Activated gamma-delta T cell treated with Interleukin-2 at 50 U/mL for 16 hours (primary cell): Measurements from ENCODE around the gene NRCAM.

Experiments used
- DNase-seq: peaks from one replicate; pipeline ENCODE4 v3.0.0-alpha.2; 2020

NRCAM gene

DNA sequence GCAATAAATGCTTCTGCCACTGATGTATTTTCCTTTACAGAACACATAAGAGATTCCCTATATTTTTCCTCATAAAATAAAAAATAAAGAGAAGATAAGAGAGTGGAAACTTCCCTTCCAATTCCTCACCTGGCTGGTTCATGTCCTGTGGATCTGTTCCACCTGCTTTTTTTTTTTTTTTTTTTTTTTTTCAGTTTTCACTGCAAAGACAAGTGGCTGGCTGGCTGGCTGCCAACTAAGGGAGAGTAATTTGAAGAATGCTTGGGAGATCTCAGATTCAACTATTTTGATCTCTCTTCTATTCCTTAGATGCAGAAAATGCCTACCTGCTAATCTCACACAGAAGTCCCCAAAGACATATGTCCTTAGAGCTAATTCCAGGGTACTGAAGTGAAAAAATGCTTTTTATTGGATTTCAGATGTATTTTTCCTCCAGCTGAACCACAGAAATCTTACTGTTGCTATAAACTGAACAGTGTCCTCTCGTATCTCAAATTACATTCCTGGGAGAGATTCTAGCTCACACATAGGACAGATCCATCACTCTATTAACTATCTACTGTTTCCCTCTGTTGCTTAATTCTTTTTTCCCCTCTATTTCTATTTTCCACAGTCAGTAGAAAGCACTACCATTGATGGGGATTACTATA lies 120.8 kb downstream of the NRCAM start:
- no peak for DNase-seq

DNA sequence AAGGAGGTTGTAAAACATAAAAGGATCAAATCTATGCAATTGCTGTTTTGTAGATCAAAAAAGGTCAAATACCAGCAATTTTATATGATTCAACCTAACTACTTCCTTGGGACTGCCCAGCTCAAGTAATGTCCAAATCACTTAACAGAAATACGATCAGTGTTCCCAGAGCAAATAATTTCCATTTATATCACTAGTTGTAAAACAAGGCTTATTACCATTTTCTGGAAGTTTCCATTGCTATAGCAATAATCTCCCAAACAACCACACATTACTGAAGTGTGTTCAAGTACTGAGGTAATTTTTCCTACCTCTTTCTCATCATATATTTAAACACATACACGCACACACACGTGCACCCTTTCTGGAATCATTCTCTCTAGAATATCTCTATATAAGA lies 123.3 kb downstream of the NRCAM start:
- DNase-seq: no peak

DNA sequence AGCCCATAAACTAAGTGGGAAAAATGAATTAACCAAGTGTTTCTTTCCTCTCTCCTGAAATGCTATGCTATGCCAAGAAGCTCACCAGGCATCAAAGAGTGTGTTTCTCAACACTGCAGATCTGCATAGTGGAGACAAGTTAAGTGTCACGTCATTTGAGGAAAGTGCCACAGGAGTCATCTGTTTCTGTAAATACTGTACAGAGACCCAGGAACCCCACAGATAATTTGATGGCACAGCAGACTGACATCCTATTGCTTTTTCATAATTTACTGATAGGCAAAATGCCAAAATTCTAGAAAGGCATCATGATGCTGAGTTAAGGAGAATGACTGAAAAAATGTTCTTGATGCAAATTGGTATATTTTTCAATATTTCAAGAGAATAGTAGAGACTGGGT lies 124.3 kb downstream of the NRCAM start:
- DNase-seq: no peak

DNA sequence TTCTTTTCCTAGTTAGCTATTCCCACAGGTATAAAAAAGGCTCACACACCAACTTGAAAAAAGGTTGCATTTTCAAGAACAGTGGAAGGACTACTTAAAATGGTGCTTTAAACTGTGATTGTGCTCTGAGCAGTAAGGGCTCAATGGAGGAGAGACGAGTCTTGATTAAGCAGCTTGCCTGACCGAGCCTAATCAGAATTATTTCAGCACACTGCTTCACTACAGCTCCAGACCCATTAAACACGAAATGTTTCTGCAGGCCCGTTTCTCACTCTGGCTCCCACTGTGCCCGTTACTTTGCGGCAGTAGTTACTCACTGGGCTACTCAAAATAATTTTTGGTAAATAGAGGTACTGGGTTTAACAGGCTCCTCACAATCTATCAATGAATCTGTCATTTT lies 126.0 kb downstream of the NRCAM start:
- DNase-seq: no peak

DNA sequence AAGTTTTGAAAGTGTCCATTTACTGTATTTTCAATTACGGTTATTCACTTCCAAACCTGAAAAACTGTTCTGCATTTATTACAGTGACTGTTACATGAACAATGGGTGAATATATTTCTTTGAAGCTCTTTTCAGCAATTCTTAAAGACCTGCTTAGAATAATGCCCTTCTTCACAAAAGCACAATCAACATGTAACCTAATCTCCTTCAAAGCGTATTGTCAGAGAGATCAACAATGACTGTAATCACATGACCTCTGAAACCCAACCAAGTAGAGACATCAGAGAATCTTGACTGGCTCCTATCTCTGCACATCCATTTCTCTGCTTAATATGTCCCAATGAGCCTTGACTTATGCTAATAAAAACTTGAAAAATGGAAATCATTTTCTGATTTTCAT lies 126.7 kb downstream of the NRCAM start:
- DNase-seq: no peak

DNA sequence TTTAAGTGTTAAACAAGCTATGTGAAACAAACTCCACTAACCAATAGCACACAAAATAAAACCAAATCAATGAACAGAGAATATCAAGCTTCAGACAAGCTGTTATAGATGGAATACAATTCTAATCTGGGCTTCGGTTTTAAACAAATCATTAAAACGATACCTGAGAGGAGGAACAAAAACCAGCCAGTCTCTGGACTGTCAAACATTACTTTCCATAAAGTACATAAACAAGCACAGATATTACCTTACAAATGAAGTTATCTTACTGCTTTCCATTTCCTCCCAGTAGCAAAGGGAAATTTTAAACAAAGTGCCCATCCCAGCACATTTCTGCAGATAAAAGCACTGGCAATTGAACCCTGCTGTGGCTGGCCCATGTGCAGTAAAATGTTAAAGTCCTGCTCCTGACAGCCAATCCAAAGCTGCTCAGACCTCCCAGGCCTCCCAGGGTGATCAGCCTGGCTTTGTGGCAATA lies 128.0 kb downstream of the NRCAM start:
- DNase-seq: no peak

DNA sequence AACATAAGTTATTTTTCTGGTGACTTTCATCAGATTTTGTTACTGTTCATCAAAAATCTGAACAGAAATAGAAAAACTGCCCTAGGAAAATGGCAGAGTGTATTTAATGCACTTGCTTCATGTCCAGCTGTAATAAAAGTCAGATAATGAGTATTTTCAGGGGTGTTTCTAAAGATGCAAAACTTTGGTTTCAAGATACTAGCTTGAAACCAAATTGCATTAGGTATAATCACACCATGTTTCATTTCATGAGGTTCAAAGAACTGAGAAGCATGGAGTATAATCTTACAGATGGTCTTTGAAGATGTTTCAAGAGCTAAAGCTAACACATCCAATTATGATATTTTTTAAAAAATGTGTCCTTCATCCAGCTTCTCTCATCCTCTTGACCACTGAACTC lies 128.9 kb downstream of the NRCAM start:
- DNase-seq: no peak

DNA sequence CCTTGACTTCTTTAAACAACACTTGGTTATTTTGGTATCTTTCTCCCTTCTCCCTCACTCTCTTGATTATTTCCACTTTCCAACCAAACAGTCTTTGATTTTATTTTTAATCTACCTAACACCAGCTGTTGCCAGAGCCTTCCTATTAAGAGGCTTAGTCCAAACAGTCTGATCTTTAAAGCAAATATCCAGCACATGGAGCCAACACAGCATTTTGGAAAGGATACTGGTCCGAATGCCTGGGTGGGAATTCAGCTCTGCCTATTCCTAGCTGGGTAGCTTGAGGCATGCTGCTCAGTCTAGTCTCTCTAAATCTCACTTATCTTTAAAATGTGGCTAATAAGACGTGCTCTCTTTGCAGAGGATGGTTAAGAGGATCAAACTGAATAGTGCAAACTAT lies 129.3 kb downstream of the NRCAM start:
- no peak for DNase-seq

DNA sequence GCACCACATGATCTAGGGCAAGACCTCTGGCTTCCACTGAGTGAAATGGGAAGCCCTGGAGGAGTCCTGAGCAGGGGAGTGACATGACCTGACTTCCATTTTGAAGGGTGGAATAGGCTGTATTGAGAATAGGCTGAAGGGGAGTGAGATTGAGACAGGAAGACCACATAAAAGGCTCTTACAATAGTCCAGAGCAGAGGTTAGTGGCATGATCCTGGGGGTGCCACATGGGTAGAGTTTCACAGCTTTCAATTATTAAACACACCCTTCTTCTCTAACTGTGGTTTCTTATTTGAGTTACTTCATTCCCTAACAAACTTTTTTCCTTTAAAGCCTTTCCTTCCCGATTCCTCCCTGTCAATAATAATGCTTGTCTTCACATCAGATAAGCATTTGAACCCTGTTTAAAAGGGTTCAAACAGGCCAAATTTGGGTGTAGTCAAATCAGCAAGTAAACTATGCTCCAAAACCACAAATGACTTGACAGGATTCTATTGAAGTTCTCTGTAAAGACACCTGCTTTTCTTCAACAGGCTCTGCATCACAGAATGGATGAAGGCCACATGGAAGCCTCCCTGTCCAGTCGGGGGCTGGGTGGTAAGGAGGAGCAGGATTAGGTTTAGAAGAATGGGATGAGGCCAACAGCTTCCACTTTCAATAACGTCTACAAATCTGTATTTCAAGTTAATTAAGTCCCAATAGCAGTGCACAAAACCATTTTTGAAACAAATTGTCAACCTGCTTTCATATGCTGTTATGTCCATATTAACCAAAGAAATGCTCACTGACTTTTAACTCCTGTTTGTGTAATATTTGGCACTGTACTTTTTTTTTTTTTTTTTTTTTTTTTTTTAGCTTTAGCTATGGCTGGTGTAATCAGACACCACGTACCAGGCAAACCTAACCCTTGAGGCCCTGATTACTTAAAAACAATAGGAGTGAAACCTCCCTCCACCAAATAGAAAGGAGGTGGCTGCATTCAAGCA lies 131.9 kb downstream of the NRCAM start:
- no peak for DNase-seq

DNA sequence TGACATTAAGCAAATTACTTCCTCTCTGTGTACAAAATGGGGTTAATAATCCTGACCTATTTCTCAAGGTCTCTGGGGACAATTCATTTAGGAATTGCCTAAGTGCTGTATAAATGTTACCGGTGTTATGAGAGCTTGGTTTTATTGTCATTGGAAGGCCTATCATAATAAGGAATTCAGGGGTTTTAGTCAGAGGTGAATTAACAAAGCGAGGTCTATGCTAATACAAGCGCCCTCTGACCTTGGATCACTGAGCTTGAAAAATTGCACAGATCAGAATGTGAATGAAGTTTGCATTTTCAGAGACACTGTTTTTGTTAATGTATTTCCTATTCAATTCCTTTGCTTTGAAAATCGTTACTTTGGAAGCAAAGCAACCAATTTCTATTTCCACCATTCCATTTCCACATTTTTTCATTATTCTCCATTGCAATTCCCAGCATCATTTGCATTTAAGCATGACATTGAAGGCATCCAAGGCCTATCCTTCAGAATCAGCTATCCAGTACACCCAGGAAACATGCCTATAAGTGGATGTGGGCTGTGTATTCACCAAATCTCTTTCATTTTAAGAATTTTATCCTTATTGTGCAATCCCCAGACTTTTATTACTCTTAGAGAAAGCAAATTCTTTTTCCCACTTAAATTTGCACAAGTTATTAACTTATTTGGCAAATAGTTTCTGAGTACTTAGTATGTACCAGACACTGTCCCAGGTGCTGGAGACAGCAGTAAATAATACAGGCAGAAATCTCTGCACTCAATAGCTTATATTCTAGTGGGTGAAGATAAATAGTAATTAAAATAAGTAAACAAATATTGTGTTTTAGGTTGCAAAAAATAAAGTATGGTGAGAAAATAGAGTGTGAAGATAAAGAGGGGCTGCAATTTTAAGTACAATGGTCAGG lies 133.1 kb downstream of the NRCAM start:
- no peak for DNase-seq

DNA sequence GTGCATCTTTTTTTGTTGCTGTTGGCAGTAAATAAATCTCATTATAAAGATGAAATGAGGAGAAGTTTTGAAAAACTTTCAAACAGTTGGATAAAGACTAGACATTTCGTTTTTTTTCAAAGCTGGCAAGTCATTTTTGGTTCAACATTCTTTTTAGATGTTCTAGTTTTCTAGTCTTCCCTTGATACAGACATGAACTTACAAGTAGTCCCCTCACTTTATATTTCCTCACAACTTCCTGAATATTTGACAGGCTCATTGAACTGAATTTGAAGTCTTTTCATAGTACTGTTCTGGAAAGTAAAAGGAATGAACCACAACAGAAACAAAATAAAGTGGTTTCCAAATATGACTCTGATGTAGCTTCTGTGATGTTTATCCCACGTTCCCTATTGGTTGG lies 134.2 kb downstream of the NRCAM start:
- no peak for DNase-seq

DNA sequence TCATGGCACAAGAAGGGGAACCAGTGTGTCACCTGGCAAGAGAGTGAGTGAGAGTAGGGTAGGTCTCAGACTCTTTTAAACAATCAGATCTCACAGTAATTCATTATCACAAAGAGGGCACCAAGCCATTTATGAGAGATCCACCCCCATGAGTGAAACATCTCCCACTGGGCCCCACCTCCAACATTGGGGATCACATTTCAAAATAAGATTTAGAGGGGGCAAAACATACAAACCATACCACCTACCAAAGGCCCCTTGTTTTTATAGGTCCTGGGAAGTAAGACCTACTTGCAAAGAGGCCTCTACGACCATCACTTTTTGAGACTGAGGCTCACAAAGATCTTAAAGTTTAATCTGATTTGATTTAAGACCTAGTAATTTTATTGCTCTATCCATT lies 134.9 kb downstream of the NRCAM start:
- no peak for DNase-seq

DNA sequence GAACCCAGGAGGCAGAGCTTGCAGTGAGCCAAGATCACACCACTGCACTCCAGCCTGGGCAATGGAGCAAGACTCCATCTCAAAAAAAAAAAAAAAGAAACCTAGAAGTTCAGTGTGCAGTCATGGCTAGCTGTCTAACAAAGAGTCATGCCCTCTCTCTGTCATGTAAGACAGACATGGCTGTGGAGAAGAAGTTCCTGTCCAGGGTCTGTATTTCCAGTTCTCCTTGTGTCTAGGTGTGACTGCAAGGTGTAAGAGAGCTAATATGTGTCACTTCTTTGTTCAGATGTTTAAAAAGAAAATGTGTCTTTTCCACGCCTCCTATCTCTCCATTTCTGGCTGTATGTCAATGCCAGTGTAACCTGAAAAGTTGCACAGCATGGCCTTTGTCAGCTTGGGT lies 139.5 kb downstream of the NRCAM start:
- DNase-seq: no peak

DNA sequence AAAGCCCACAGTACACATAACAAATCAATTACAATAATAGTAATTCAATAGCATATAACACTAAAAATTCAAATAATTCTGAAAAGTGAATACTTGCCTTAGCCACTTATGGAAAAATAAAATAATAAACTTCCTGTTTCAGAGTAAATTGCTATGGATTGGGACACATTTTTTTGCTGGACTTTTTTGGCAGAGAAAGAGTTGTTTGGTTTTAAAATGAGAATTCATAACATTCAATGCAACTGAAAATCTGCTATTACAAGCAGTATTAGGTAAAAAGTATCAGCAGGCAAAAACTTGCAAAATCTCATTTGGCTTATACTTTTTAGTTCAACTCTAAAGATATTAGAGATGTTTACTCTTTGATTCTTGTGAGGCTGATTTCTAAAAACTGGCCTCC lies 141.7 kb downstream of the NRCAM start:
- no peak for DNase-seq

DNA sequence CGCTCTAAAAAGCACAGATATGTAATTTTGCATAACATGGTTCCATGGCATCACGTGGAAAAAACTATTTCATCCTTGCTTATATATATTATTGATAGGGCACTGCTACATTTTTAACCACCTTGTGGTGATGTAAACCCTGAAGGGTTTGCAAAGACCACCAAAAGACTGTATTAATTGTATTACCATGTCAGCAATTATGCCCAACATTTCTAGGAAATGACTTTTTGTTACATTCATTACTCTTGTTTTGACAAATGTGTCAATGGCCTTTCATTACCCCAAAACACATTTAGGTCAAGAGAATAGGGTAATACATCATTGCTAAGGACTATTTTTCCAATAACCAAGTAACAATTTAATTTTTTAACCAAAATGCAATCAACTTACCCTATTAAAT lies 142.2 kb downstream of the NRCAM start:
- DNase-seq: no peak

DNA sequence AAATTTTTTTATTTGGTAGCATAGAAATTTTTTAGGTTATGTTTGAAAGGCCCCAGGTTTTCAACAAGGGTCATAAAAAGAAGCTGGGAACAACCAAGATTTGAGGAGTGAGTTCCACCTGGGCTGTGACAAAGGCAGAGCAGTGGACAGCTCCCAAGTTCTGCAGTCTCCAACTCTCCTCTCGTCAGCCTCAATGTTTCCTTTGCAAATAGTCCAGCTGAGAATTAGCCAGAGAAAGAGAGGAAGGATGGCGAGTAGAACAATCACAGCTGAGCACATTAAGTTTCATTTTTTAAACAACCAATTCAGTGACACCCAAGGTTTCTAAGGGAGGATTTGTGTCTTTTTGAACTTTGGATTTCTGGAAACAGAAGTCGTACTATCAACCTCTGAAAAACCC lies 143.2 kb downstream of the NRCAM start:
- no peak for DNase-seq

DNA sequence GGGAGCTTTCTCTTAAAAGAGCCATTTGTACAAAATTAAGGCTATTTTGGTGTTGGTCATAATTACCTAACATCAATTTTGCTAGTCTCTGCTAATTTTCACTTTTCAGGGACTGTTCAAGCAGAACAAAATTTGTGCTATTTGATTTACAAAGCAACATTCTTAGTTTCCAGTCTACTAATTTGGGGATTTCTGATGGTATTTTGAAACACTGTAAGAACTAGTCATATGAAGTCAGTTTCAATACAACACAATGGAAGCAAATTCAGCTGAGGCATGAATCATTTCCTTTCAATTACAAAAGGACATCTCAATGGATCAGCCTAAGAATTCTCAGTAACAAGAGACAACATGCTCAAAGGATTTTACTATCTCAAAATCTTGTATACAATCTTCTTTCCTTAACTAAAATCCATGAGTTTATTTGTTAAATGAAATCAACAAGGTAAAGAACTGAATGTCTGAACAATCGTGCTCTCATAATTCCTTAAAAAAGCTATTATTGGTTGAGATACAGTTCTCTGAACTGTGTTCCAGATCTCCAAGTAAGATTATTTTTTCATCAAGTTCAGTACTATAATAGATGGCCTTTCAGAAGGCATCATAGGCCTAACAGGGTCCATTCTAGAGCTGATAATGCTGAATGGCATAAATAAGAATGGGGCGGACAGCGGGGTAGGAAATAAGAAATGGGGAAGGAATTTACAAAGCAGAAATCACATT lies 144.6 kb downstream of the NRCAM start:
- DNase-seq: no peak

DNA sequence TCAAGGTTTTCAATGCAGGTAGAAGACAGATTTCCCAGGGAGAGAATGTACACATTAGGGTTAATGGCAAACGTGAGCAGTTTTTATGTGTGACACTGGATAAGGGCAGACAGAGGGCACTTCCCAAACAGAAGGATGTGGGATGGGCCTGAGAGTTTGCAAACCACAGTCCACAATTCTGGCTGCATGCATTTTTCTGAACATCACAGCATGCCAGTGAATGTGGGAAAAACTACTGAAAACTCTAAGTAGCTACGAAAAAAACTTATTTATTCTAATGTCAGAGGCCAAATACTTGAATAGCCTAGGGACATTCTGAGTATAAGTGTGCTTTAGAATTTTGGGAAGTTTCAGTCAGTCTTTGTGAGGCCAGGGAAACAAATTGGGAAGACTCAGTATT lies 145.9 kb downstream of the NRCAM start:
- DNase-seq: no peak

DNA sequence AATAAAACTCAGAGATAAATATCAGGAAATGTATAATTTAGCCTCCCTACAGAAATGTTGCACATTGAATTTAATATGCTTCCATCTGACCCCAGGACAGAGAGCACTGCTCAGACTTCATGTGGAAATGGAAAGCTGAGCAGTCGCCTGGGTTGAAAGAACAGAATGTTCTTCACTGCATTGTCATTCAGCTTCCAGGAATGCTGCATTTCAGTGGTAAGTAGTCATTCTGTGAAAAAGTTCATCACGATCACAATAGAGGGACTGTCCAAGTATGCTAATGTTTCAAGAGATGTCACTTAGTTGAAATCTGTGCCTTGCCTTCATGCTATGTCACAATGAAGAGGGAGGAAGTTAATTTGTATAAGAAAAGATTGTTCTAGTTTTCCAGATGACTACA lies 147.3 kb downstream of the NRCAM start:
- no peak for DNase-seq

DNA sequence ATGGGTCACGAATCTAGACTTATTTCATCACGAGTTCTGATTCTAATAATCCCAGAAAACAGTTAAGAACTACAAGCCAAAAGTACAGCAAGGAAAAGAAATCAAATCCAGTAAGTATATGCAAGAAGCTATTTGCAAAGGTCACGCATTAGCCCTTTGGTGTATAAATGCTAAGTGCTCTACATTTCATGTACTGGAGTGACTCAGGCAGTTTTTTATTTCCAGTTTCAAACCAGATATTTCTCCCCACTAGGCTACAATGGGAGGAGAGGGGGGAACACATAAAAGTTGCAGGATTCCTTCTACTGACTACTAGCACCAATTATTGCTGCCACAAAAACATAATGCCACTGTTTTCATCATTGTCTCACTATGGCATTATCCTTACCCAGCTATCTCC lies 148.0 kb downstream of the NRCAM start:
- DNase-seq: no peak

DNA sequence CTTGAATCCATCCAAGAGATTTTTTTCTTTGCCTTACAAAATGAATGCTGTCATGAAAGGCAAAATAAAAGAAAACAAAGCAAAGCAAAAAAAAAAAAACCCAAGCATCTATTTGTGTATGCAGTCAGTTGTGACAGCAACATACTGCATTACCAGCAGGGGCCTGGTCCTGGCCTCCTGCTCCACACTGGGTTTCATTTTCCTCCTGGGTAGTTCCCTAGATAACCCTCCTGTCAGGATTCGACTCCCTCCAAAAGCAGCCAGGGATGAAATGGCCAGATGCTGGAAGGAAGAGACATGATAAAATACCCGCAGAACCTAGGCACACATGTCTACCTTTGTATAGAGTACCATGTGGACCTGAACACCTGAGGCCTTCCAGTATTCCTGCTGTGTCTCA lies 148.6 kb downstream of the NRCAM start:
- no peak for DNase-seq

DNA sequence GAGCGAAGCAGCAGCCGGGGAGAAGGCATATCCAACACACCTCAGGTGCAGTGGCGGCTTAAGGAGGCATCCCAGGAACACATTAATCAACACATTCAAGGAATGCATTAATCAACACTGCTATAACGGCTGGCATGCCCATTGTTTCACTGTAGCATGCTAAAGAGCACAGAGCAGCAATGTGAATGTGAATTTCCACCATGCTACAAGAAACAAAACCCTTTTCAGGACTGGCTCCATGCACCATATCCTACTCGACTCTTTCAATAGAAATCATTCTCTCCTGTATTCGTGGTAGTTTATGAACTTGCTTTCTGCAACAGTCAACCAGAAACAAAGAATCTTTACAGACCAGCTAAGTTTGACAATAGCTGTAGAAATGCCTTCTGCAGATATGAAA lies 149.0 kb downstream of the NRCAM start:
- DNase-seq: no peak

DNA sequence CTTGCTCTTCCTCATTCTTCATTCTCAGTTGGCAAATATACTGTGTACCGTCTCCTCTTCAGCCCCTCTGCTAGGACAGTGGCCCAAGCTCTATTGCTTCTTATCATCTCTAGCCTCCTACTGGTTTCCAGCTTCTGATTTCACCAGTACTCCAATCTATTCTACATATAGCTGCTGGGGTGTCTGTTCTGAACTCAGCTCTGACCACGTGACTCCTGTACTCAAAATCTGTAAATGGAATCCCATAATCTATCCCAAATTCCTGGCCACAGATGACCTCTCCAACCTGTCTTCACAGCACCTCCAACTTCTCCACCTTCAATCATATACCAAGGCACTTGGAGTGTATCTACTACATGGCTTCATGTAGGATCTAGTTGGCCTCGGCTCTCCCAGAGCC lies 152.9 kb downstream of the NRCAM start:
- DNase-seq: no peak
